ENCODE results near the gene ZBTB17.
"Not testable (repeated sequence)": the region's sequence is repeated elsewhere in the genome, so short reads cannot be mapped to it uniquely, and the experiment has no call there.

ZBTB17 gene

GRCh38 chr1:15892857-15893599, 82.9 kb downstream of the ZBTB17 start:
- not testable (repeated sequence) for DNase-seq
